CD4-positive, alpha-beta T cell treated with Interleukin-4 for 4 hours (primary cell): Measurements from ENCODE around the gene TLE1.

Experiments used
- DNase-seq: peaks from one replicate; pipeline ENCODE4 v3.0.0-alpha.2; 2020

TLE1 gene

GRCh38 chr9:81686614-81687520 lies 2.5 kb downstream of the TLE1 start:
- DNase-seq: no peak

- no peak for DNase-seq
Measured at GRCh38 chr9:81685763-81686613, 3.4 kb downstream of the TLE1 start.

GRCh38 chr9:81684635-81685034 lies 4.7 kb downstream of the TLE1 start:
- DNase-seq: no peak

- DNase-seq: no peak
Measured at GRCh38 chr9:81683704-81684103, 5.6 kb downstream of the TLE1 start.

- no peak for DNase-seq
Measured at GRCh38 chr9:81683238-81683637, 6.1 kb downstream of the TLE1 start.

- DNase-seq: no peak
Measured at GRCh38 chr9:81682797-81683196, 6.5 kb downstream of the TLE1 start.

GRCh38 chr9:81682177-81682576 lies 7.2 kb downstream of the TLE1 start:
- DNase-seq: no peak

- DNase-seq: no peak
Measured at GRCh38 chr9:81680506-81680905, 8.8 kb downstream of the TLE1 start.

- DNase-seq: no peak
Measured at GRCh38 chr9:81680006-81680405, 9.3 kb downstream of the TLE1 start.

- DNase-seq: no peak
Measured at GRCh38 chr9:81678088-81678487, 11.3 kb downstream of the TLE1 start.

- DNase-seq: no peak
Measured at GRCh38 chr9:81676395-81676794, 13.0 kb downstream of the TLE1 start.

- DNase-seq: no peak
Measured at GRCh38 chr9:81673310-81673709, 16.0 kb downstream of the TLE1 start.

- DNase-seq: no peak
Measured at GRCh38 chr9:81671880-81672280, 17.5 kb downstream of the TLE1 start.

GRCh38 chr9:81669866-81670265 lies 19.5 kb downstream of the TLE1 start:
- DNase-seq: no peak

GRCh38 chr9:81669041-81669651 lies 20.2 kb downstream of the TLE1 start:
- no peak for DNase-seq

GRCh38 chr9:81666123-81666522 lies 23.2 kb downstream of the TLE1 start:
- DNase-seq: no peak

GRCh38 chr9:81665322-81665871 lies 23.9 kb downstream of the TLE1 start:
- DNase-seq: no peak

- no peak for DNase-seq
Measured at GRCh38 chr9:81664638-81665222, 24.6 kb downstream of the TLE1 start.

GRCh38 chr9:81661339-81661738 lies 28.0 kb downstream of the TLE1 start:
- DNase-seq: no peak

- DNase-seq: no peak
Measured at GRCh38 chr9:81656871-81657337, 32.4 kb downstream of the TLE1 start.

GRCh38 chr9:81656004-81656403 lies 33.3 kb downstream of the TLE1 start:
- DNase-seq: no peak

GRCh38 chr9:81653240-81653639 lies 36.1 kb downstream of the TLE1 start:
- no peak for DNase-seq
